GM23338 (cell line): ENCODE data around the gene ANXA2R. TPM values are rescaled to one million over a fixed set of nuclear protein-coding genes. Genes with fewer than 3 reads are reported as not detected.

Experiments
- ATAC-seq: fragments of 200-7000 bp; cut with Tn5 transposase; 3 replicates; pipeline ENCODE4 v1.9.1; 2020
- DNase-seq: peaks from one replicate; pipeline ENCODE4 v3.0.0-alpha.2; 2015; ENCODE audit warnings: low spot score
- H2AFZ ChIP-seq: fragments of 200-600 bp; sonication (generic); 2 replicates; pipeline ENCODE4 v1.8.0; 2016; ENCODE audit warnings: antibody characterized with exemption, mild to moderate bottlenecking, moderate library complexity
- H3F3A ChIP-seq: fragments of 200-600 bp; sonication (generic); replicated peaks from 2 replicates; pipeline ENCODE4 v1.8.0; 2017; ENCODE audit warnings: antibody characterized with exemption, mixed run types, low read depth
- H3K27ac ChIP-seq: fragments of 200-600 bp; sonication (generic); 2 replicates; pipeline ENCODE4 v1.6.1; 2016; ENCODE audit warnings: low read depth
- H3K27me3 ChIP-seq: fragments of 200-600 bp; sonication (generic); 2 replicates; pipeline ENCODE4 v1.8.0; 2016; ENCODE audit warnings: mild to moderate bottlenecking, mixed run types, moderate library complexity; ENCODE audit not compliant: insufficient read depth
- H3K36me3 ChIP-seq: fragments of 200-600 bp; sonication (generic); 2 replicates; pipeline ENCODE4 v1.8.0; 2016; ENCODE audit warnings: mild to moderate bottlenecking; ENCODE audit not compliant: insufficient read depth
- H3K4me1 ChIP-seq: fragments of 200-600 bp; sonication (generic); 2 replicates; pipeline ENCODE4 v1.8.0; 2016; ENCODE audit warnings: mild to moderate bottlenecking, moderate library complexity; ENCODE audit not compliant: insufficient read depth
- H3K4me2 ChIP-seq: fragments of 200-600 bp; sonication (generic); 2 replicates; pipeline ENCODE4 v1.7.1; 2017; ENCODE audit warnings: mixed run types
- H3K4me3 ChIP-seq: fragments of 200-600 bp; sonication (generic); 2 replicates; pipeline ENCODE4 v1.6.1; 2016; ENCODE audit warnings: mixed run types
- H3K79me2 ChIP-seq: fragments of 200-600 bp; sonication (generic); replicated peaks from 2 replicates; pipeline ENCODE4 v1.8.0; 2017; ENCODE audit warnings: mild to moderate bottlenecking; ENCODE audit not compliant: insufficient read depth
- H3K9me2 ChIP-seq: fragments of 200-600 bp; sonication (generic); 2 replicates; pipeline ENCODE4 v1.8.0; 2017; ENCODE audit not compliant: insufficient read depth
- H4K20me1 ChIP-seq: fragments of 200-600 bp; sonication (generic); replicated peaks from 2 replicates; pipeline ENCODE4 v1.8.0; 2017; ENCODE audit warnings: mild to moderate bottlenecking; ENCODE audit not compliant: insufficient read depth
- H3K27ac Mint-ChIP-seq: 2 replicates; pipeline ENCODE4 v1.8.0; 2020; ENCODE audit warnings: inconsistent platforms, mild to moderate bottlenecking, moderate library complexity, mixed read lengths
- H3K27me3 Mint-ChIP-seq: 3 replicates; pipeline ENCODE4 v1.8.0; 2022; ENCODE audit warnings: low read depth, mild to moderate bottlenecking, moderate library complexity, mixed read lengths, inconsistent platforms; ENCODE audit not compliant: insufficient read depth, poor library complexity
- H3K36me3 Mint-ChIP-seq: 3 replicates; pipeline ENCODE4 v1.8.0; 2021; ENCODE audit warnings: low read depth, mild to moderate bottlenecking, inconsistent platforms, moderate library complexity, mixed read lengths
- H3K4me1 Mint-ChIP-seq: 3 replicates; pipeline ENCODE4 v1.8.0; 2020; ENCODE audit warnings: mild to moderate bottlenecking, inconsistent platforms, mixed read lengths
- H3K4me3 Mint-ChIP-seq: 3 replicates; pipeline ENCODE4 v1.8.0; 2021; ENCODE audit warnings: moderate library complexity, mild to moderate bottlenecking, inconsistent platforms, mixed read lengths
- H3K9me3 Mint-ChIP-seq: 3 replicates; pipeline ENCODE4 v1.8.0; 2020; ENCODE audit warnings: moderate library complexity, mild to moderate bottlenecking, inconsistent platforms, mixed read lengths
- CREB1 ChIP-seq: fragments of 250-450 bp; sonication (Bioruptor Pico); IDR thresholded peaks from 2 replicates; pipeline ENCODE4 v1.5.0; 2020; ENCODE audit warnings: low read depth, mild to moderate bottlenecking, moderate library complexity
- EZH2 ChIP-seq: fragments of 200-600 bp; sonication (generic); IDR thresholded peaks from one replicate; pipeline ENCODE4 v1.8.0; 2017; ENCODE audit warnings: antibody characterized with exemption, mild to moderate bottlenecking, low read depth; ENCODE audit not compliant: unreplicated experiment
- EZH2phosphoT487 ChIP-seq: fragments of 200-600 bp; sonication (generic); IDR thresholded peaks from one replicate; pipeline ENCODE4 v1.8.1; 2018; ENCODE audit warnings: antibody characterized with exemption; ENCODE audit not compliant: unreplicated experiment
- JUNB ChIP-seq: IDR thresholded peaks from one replicate; pipeline ENCODE4 v1.6.1; 2016; ENCODE audit warnings: antibody characterized with exemption; ENCODE audit not compliant: unreplicated experiment
- NANOG ChIP-seq: IDR thresholded peaks from 2 replicates; pipeline ENCODE4 v1.6.1; 2016; ENCODE audit warnings: antibody characterized with exemption, borderline replicate concordance
- POLR2AphosphoS5 ChIP-seq: IDR thresholded peaks from 2 replicates; pipeline ENCODE4 v1.6.1; 2016; ENCODE audit warnings: antibody characterized with exemption, low read depth
- REST ChIP-seq: IDR thresholded peaks from one replicate; pipeline ENCODE4 v1.6.1; 2018; ENCODE audit warnings: antibody characterized with exemption; ENCODE audit not compliant: unreplicated experiment
- STAT1 ChIP-seq: IDR thresholded peaks from one replicate; pipeline ENCODE4 v1.6.1; 2016; ENCODE audit warnings: antibody characterized with exemption; ENCODE audit not compliant: unreplicated experiment
- ZNF114 ChIP-seq: fragments of 250-450 bp; sonication (Bioruptor Pico); IDR thresholded peaks from 2 replicates; pipeline ENCODE4 v1.5.0; 2020; ENCODE audit warnings: mild to moderate bottlenecking, moderate library complexity
- ZNF331 ChIP-seq: fragments of 250-450 bp; sonication (Bioruptor Pico); IDR thresholded peaks from 2 replicates; pipeline ENCODE4 v1.5.0; 2020; ENCODE audit warnings: low read depth, mild to moderate bottlenecking, moderate library complexity
- ZNF462 ChIP-seq: fragments of 250-450 bp; sonication (Bioruptor Pico); IDR thresholded peaks from 2 replicates; pipeline ENCODE4 v1.5.0; 2020; ENCODE audit warnings: mild to moderate bottlenecking, moderate library complexity
- polyA plus RNA-seq: library from polyadenylated mRNA; unstranded; fragments of >200 nt; fragmentation: Nextera tagmentation; extraction: Ambion mirVana; gene quantifications from 2 replicates; pipeline ENCODE4 v1.2.1, GENCODE V29; 2016
- total RNA-seq: library from RNA; depleted of rRNA; stranded (reverse); fragments of >200 nt; shearing (Covaris generic); gene quantifications from 2 replicates; pipeline ENCODE4 v1.2.3, GENCODE V29; 2014
- TF ChIP-seq, protein P1 (sequence below), 2 experiments: fragments of 200-600 bp in 1 of 2; sonication (generic) in 1 of 2; conservative IDR thresholded peaks; 2 replicates each; pipeline versions ENCODE4 v1.5.1 to v1.6.1; 2016 to 2017; ENCODE audit warnings: antibody characterized with exemption in 2 of 2, low read depth in 2 of 2, mild to moderate bottlenecking in 2 of 2, moderate library complexity in 1 of 2
- TF ChIP-seq, protein P2 (sequence below): IDR thresholded peaks from 2 replicates; pipeline ENCODE4 v1.6.1; 2016; ENCODE audit warnings: antibody characterized with exemption

ANXA2R gene
- total and polyA plus RNA-seq, 2 experiments from 2014 or later = 0.21 TPM; not detected in 1

- peaks cover 4% of the 10 kb centered on the region for H4K20me1 ChIP-seq
- TF ChIP-seq NANOG (no peak), STAT1 (no peak), POLR2AphosphoS5 (no peak), ZNF462 (CRISPR knock-in tag) (no peak), ZNF331 (no peak), EZH2phosphoT487 (no peak), CREB1 (CRISPR knock-in tag) (no peak), JUNB (no peak), ZNF114 (CRISPR knock-in tag) (no peak), EZH2 (no peak), REST (no peak)
- TF ChIP-seq, protein P1, sequence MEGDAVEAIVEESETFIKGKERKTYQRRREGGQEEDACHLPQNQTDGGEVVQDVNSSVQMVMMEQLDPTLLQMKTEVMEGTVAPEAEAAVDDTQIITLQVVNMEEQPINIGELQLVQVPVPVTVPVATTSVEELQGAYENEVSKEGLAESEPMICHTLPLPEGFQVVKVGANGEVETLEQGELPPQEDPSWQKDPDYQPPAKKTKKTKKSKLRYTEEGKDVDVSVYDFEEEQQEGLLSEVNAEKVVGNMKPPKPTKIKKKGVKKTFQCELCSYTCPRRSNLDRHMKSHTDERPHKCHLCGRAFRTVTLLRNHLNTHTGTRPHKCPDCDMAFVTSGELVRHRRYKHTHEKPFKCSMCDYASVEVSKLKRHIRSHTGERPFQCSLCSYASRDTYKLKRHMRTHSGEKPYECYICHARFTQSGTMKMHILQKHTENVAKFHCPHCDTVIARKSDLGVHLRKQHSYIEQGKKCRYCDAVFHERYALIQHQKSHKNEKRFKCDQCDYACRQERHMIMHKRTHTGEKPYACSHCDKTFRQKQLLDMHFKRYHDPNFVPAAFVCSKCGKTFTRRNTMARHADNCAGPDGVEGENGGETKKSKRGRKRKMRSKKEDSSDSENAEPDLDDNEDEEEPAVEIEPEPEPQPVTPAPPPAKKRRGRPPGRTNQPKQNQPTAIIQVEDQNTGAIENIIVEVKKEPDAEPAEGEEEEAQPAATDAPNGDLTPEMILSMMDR (conservative IDR thresholded peaks at IDR 0.05; ENCODE audit: low read depth in 2 of 2) = no peak
- TF ChIP-seq, protein P2, sequence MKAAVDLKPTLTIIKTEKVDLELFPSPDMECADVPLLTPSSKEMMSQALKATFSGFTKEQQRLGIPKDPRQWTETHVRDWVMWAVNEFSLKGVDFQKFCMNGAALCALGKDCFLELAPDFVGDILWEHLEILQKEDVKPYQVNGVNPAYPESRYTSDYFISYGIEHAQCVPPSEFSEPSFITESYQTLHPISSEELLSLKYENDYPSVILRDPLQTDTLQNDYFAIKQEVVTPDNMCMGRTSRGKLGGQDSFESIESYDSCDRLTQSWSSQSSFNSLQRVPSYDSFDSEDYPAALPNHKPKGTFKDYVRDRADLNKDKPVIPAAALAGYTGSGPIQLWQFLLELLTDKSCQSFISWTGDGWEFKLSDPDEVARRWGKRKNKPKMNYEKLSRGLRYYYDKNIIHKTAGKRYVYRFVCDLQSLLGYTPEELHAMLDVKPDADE = no peak
- H3K4me1 Mint-ChIP-seq = peaks cover 13% of the 10 kb centered on the region
Measured at GRCh38 chr5:43001748-43002147, 38.4 kb downstream of the ANXA2R start.

More at GRCh38 chr5:43001748-43002147, 38.4 kb downstream of the ANXA2R start:
- H3K4me3 Mint-ChIP-seq = no peak overlapping the region
- no peak overlapping the region for H3K27ac ChIP-seq
- H3K4me3 ChIP-seq = no peak overlapping the region
- no peak overlapping the region for H3K4me2 ChIP-seq
- H3F3A ChIP-seq = peaks cover 7% of the 10 kb centered on the region
- H2AFZ ChIP-seq = no peak overlapping the region
- H3K27ac Mint-ChIP-seq = no peak overlapping the region
- ATAC-seq (no peak), DNase-seq (no peak)
- peaks cover 22% of the 10 kb centered on the region for H3K4me1 ChIP-seq
- H3K36me3 ChIP-seq = no peaks in the 10 kb centered on the region
- H3K79me2 ChIP-seq = no peaks in the 10 kb centered on the region
- H3K9me2 ChIP-seq = no peaks in the 10 kb centered on the region
- no peaks in the 10 kb centered on the region for H3K36me3 Mint-ChIP-seq
- no peaks in the 10 kb centered on the region for H3K9me3 Mint-ChIP-seq
- peaks cover 76% of the 10 kb centered on the region for H3K27me3 Mint-ChIP-seq
- peaks cover 100% of the 10 kb centered on the region for H3K27me3 ChIP-seq
